ENCODE results near the gene COX10.

COX10 gene

GRCh38 chr17:14199601-14200000, 130.3 kb downstream of the COX10 start:
- Histone ChIP-seq H3K27me3 (ENCODE audit: insufficient read depth, low read depth, severe bottlenecking) (no peaks in the 10 kb centered on the region), H3K4me3 (ENCODE audit: low read depth, low read length) (no peak overlapping the region), H3K36me3 (peaks cover 2% of the 10 kb centered on the region; the same call in 1 of the 2 replicates), H3K27ac (no peak overlapping the region), H3K9me3 (ENCODE audit: severe bottlenecking) (no peaks in the 10 kb centered on the region)
- no peak for DNase-seq
- no peak for TF ChIP-seq CTCF (IDR thresholded peaks at IDR 0.05; ENCODE audit: low read depth, low read length)

GRCh38 chr17:14200354-14200753, 131.1 kb downstream of the COX10 start:
- H3K4me3 ChIP-seq (ENCODE audit: low read depth, low read length) = no peak overlapping the region
- no peak for TF ChIP-seq CTCF (IDR thresholded peaks at IDR 0.05; ENCODE audit: low read depth, low read length)
- DNase-seq = no peak
- peaks cover 2% of the 10 kb centered on the region; the same call in 1 of the 2 replicates for H3K36me3 ChIP-seq
- no peaks in the 10 kb centered on the region for H3K27me3 ChIP-seq (ENCODE audit: insufficient read depth, low read depth, severe bottlenecking)
- no peak overlapping the region for H3K27ac ChIP-seq
- H3K9me3 ChIP-seq (ENCODE audit: severe bottlenecking) = no peaks in the 10 kb centered on the region

GRCh38 chr17:14201021-14201987, 132.0 kb downstream of the COX10 start:
- no peak for DNase-seq
- TF ChIP-seq CTCF (IDR thresholded peaks at IDR 0.05; ENCODE audit: low read depth, low read length) = no peak
- H3K4me3 ChIP-seq (ENCODE audit: low read depth, low read length) = no peak overlapping the region
- H3K27me3 ChIP-seq (ENCODE audit: insufficient read depth, low read depth, severe bottlenecking) = no peaks in the 10 kb centered on the region
- H3K27ac ChIP-seq = no peak overlapping the region
- peaks cover 2% of the 10 kb centered on the region; the same call in 1 of the 2 replicates for H3K36me3 ChIP-seq
- H3K9me3 ChIP-seq (ENCODE audit: severe bottlenecking) = no peaks in the 10 kb centered on the region

GRCh38 chr17:14201988-14202380, 132.7 kb downstream of the COX10 start:
- DNase-seq = no peak
- no peaks in the 10 kb centered on the region for H3K27me3 ChIP-seq (ENCODE audit: insufficient read depth, low read depth, severe bottlenecking)
- no peaks in the 10 kb centered on the region for H3K9me3 ChIP-seq (ENCODE audit: severe bottlenecking)
- no peaks in the 10 kb centered on the region; the same call in 1 of the 2 replicates for H3K36me3 ChIP-seq
- no peak overlapping the region for H3K27ac ChIP-seq
- TF ChIP-seq CTCF (IDR thresholded peaks at IDR 0.05; ENCODE audit: low read depth, low read length) = no peak
- H3K4me3 ChIP-seq (ENCODE audit: low read depth, low read length) = no peak overlapping the region

- no peak for TF ChIP-seq CTCF (IDR thresholded peaks at IDR 0.05; ENCODE audit: low read depth, low read length)
- Histone ChIP-seq H3K4me3 (ENCODE audit: low read depth, low read length) (no peak overlapping the region), H3K27me3 (ENCODE audit: insufficient read depth, low read depth, severe bottlenecking) (no peaks in the 10 kb centered on the region), H3K9me3 (ENCODE audit: severe bottlenecking) (no peaks in the 10 kb centered on the region), H3K27ac (no peak overlapping the region), H3K36me3 (no peaks in the 10 kb centered on the region; the same call in 1 of the 2 replicates)
- no peak for DNase-seq
Measured at GRCh38 chr17:14202388-14203166, 133.3 kb downstream of the COX10 start.

Measured in WERI-Rb-1 (cell line).